ENCODE measurements around the gene EIF3L. TPM values are rescaled to one million over a fixed set of nuclear protein-coding genes. Genes with fewer than 3 reads are reported as not detected.

The EIF3L gene
- total RNA-seq, 1 experiment from 2014 or later, result 739 TPM

- Mint-ChIP-seq H3K9me3 (no peaks in the 10 kb centered on the region; a peak in 1 of 5 replicates), H3K27ac (no peak overlapping the region)
Measured at GRCh38 chr22:37818409-37819104, 30.7 kb upstream of the EIF3L start.

More at GRCh38 chr22:37818409-37819104, 30.7 kb upstream of the EIF3L start:
- H3K9me3 ChIP-seq (ENCODE audit: control insufficient read depth, low read depth, low read length), result no peaks in the 10 kb centered on the region
- no peak overlapping the region for H4K8ac ChIP-seq (replicated peaks; ENCODE audit: insufficient read length, low read depth, low read length)
- peaks cover 5 to 17% (median 12%) of the 10 kb centered on the region in 3 experiments; a peak in 6 of 7 replicates for H3K36me3 Mint-ChIP-seq (ENCODE audit: insufficient read depth in 1 of 3, low read depth in 3 of 3)
- H3K9ac ChIP-seq (ENCODE audit: extremely low read depth, insufficient read length, low read length), result no peak overlapping the region
- no peak overlapping the region for H2BK15ac ChIP-seq (ENCODE audit: low read depth, low read length)
- H3K4me1 ChIP-seq (ENCODE audit: insufficient read depth, low read length), result peaks cover 3% of the 10 kb centered on the region; the same call in 1 of the 2 replicates
- no peak overlapping the region for H3K4ac ChIP-seq (ENCODE audit: low read depth, low read length)
- H2AK5ac ChIP-seq (ENCODE audit: insufficient read length, low read length), result no peak overlapping the region
- WGBS (ENCODE audit: extremely low coverage, insufficient read length, low lambda C conversion rate), result no CpG with 5 or more reads among the region's 68 CpGs
- H3K23me2 ChIP-seq (ENCODE audit: insufficient read length, low read depth, low read length, poor library complexity, severe bottlenecking), result peaks cover 11% of the 10 kb centered on the region
- no peak overlapping the region for H2BK5ac ChIP-seq (ENCODE audit: insufficient read length, low read length)
- H4K5ac ChIP-seq (ENCODE audit: insufficient read length, low read depth, low read length), result no peak overlapping the region
- H4K20me1 ChIP-seq (ENCODE audit: control insufficient read depth, insufficient read depth, insufficient read length), result no peaks in the 10 kb centered on the region
- no peak overlapping the region for H3K27ac ChIP-seq (ENCODE audit: insufficient read length, low read depth, low read length)
- H2BK12ac ChIP-seq (ENCODE audit: insufficient read length, low read depth, low read length), result no peak overlapping the region
- DNase-seq, result peak; percentile 77
- H3K14ac ChIP-seq (ENCODE audit: insufficient read depth, low read length), result peak overlapping the region; percentile 28
- H2AFZ ChIP-seq (ENCODE audit: low read length), result no peak overlapping the region
- no peak overlapping the region for H2BK120ac ChIP-seq (ENCODE audit: low read depth, low read length, poor library complexity, severe bottlenecking)
- H2BK20ac ChIP-seq (ENCODE audit: low read depth, low read length, poor library complexity, severe bottlenecking), result no peak overlapping the region
- no peak overlapping the region for H3K56ac ChIP-seq (ENCODE audit: insufficient read length, low read depth, low read length)
- H4K91ac ChIP-seq (ENCODE audit: insufficient read length, low read depth, low read length), result no peak overlapping the region
- H3K79me1 ChIP-seq (ENCODE audit: insufficient read depth, low read depth, low read length, poor library complexity, severe bottlenecking), result no peaks in the 10 kb centered on the region
- no peak overlapping the region for H3K23ac ChIP-seq (ENCODE audit: insufficient read length, low read depth, low read length)
- peak overlapping the region; percentile 61 to 78 for H3K4me3 Mint-ChIP-seq
- no peak overlapping the region for H3T11ph ChIP-seq (ENCODE audit: low read length)
- H3K27me3 Mint-ChIP-seq (ENCODE audit: low read depth), result peaks cover 46% of the 10 kb centered on the region
- peak overlapping the region; percentile 41 for H3K4me2 ChIP-seq (ENCODE audit: insufficient read depth, insufficient read length, low read length)
- H3K27me3 ChIP-seq (ENCODE audit: insufficient read depth, low read length), result no peaks in the 10 kb centered on the region; the same call in 1 of the 2 replicates
- H3K4me1 Mint-ChIP-seq, result peaks cover 24 to 29% of the 10 kb centered on the region in 2 experiments
- peak; percentile 59 for TF ChIP-seq CTCF (conservative IDR thresholded peaks at IDR 0.05)
- H3K79me2 ChIP-seq (ENCODE audit: insufficient read depth, low read length), result no peaks in the 10 kb centered on the region
- peak overlapping the region; percentile 9 for H3K18ac ChIP-seq (ENCODE audit: insufficient read length, low read depth, low read length)

Measured in H9 (cell line).